K562 (cell line): ENCODE results near the gene EPHX1. TPM values are rescaled to one million over a fixed set of nuclear protein-coding genes. Genes with fewer than 3 reads are reported as not detected.

Experiments used
- ATAC-seq: fragments of 200-7000 bp; cut with Tn5 transposase; 3 replicates; pipeline ENCODE4 v1.9.1; 2020; ENCODE audit warnings: moderate library complexity
- BruUV-seq: library from RNA; stranded (reverse); fragments of 400-500 nt; replicated peaks from 2 replicates; lab custom pipeline; 2021; lab: Mats Ljungman, UMichigan
- CTCF ChIA-PET: fragments of 300-600 bp; formaldehyde crosslinking; extraction: SDS; loops from one replicate; lab custom pipeline; 2021; ENCODE audit warnings: low intra/inter-chr PET ratio; lab: Yijun Ruan, JAX
- POLR2A ChIA-PET: fragments of 300-600, 350-650 bp; sonication (Branson Sonifier 250); formaldehyde crosslinking; extraction: SDS; loops from one replicate; lab custom pipeline; 2021; ENCODE audit warnings: antibody characterized with exemption, inconsistent platforms; lab: Yijun Ruan, JAX
- DNase-seq, 4 experiments: peaks; one replicate each; pipeline versions ENCODE4 v3.0.0 to v3.0.0-alpha.2; 2011 to 2018; ENCODE audit warnings: low spot score in 3 of 4, mixed read lengths in 3 of 4; ENCODE audit errors: extremely low read depth in 1 of 4
- FAIRE-seq: peaks from 2 replicates; lab custom pipeline; 2011; peaks lifted over from hg19 to GRCh38; lab: Jason Lieb, UNC
- H2AFZ ChIP-seq: 2 replicates; pipeline ENCODE4 v1.6.0; 2011; ENCODE audit warnings: low read depth, low read length, control low read depth, inconsistent platforms
- H3K27ac ChIP-seq: fragments of 200-600 bp; 3 replicates; pipeline ENCODE4 v1.8.0; 2011; ENCODE audit warnings: low read depth, mild to moderate bottlenecking, control low read depth, inconsistent platforms, low read length, moderate library complexity, mixed read lengths; ENCODE audit errors: extremely low read depth
- H3K27me3 ChIP-seq, 2 experiments: fragments of 300-600 bp in 1 of 2; 2 replicates in 1 of 2; 3 replicates in 1 of 2; pipeline versions ENCODE4 v1.6.0 to v1.8.0; 2011; ENCODE audit warnings: inconsistent platforms in 2 of 2, low read length in 2 of 2, mild to moderate bottlenecking in 1 of 2, mixed read lengths in 1 of 2, moderate library complexity in 1 of 2; ENCODE audit not compliant: control insufficient read depth in 2 of 2, insufficient read depth in 2 of 2
- H3K36me3 ChIP-seq: fragments of 300-600 bp; 3 replicates; pipeline ENCODE4 v1.8.0; 2011; ENCODE audit warnings: mild to moderate bottlenecking, low read length, inconsistent platforms; ENCODE audit not compliant: control insufficient read depth, insufficient read depth
- H3K4me1 ChIP-seq, 2 experiments: fragments of 200-600 bp in 1 of 2; replicated peaks in 1 of 2; 2 replicates in 1 of 2; 3 replicates in 1 of 2; pipeline versions ENCODE4 v1.5.1 to v1.8.0; 2011; ENCODE audit warnings: inconsistent platforms in 2 of 2, low read length in 2 of 2, mild to moderate bottlenecking in 1 of 2, mixed read lengths in 1 of 2, moderate library complexity in 1 of 2; ENCODE audit not compliant: control insufficient read depth in 2 of 2, insufficient read depth in 2 of 2
- H3K4me2 ChIP-seq: 2 replicates; pipeline ENCODE4 v1.6.1; 2011; ENCODE audit warnings: low read length, control low read depth, inconsistent platforms, mixed read lengths; ENCODE audit not compliant: insufficient read depth
- H3K4me3 ChIP-seq: fragments of 200-600 bp; sonication (generic), shearing (Covaris generic); 2 replicates; pipeline ENCODE4 v1.5.1; 2016; ENCODE audit warnings: control low read depth, inconsistent platforms
- H3K79me2 ChIP-seq: fragments of 200-600 bp; 3 replicates; pipeline ENCODE4 v1.8.0; 2011; ENCODE audit warnings: low read length, inconsistent platforms; ENCODE audit not compliant: control insufficient read depth, insufficient read depth
- H3K9ac ChIP-seq, 2 experiments: 2 replicates each; pipeline versions ENCODE4 v1.6.0 to v1.6.1; 2011; ENCODE audit warnings: low read depth in 2 of 2, low read length in 2 of 2, control low read depth in 1 of 2, inconsistent platforms in 1 of 2, mild to moderate bottlenecking in 1 of 2, mixed read lengths in 1 of 2; ENCODE audit not compliant: insufficient read depth in 1 of 2
- H3K9me1 ChIP-seq: one replicate; pipeline ENCODE4 v1.6.0; 2011; ENCODE audit warnings: inconsistent platforms, mild to moderate bottlenecking, low read length, moderate library complexity; ENCODE audit not compliant: control insufficient read depth, insufficient read depth
- H3K9me3 ChIP-seq: replicated peaks from 2 replicates; pipeline ENCODE4 v1.5.1; 2011; ENCODE audit warnings: low read depth, low read length, inconsistent platforms; ENCODE audit not compliant: control insufficient read depth, insufficient read depth
- H4K20me1 ChIP-seq: replicated peaks from 2 replicates; pipeline ENCODE4 v1.6.1; 2011; ENCODE audit warnings: low read length, inconsistent platforms, mixed read lengths; ENCODE audit not compliant: control insufficient read depth, insufficient read depth
- ELF2 ChIP-seq: fragments of 250-450 bp; sonication (Bioruptor Pico); IDR thresholded peaks from 2 replicates; pipeline ENCODE4 v1.5.0; 2021; ENCODE audit warnings: mild to moderate bottlenecking
- MAFF ChIP-seq: IDR thresholded peaks from 2 replicates; pipeline ENCODE4 v1.6.1; 2012; ENCODE audit warnings: low read length, improper control_type of control experiment
- NR1H2 ChIP-seq: sonication (generic); formaldehyde crosslinking; IDR thresholded peaks from 2 replicates; pipeline ENCODE4 v1.4.0; 2020; ENCODE audit warnings: mild to moderate bottlenecking, missing genetic modification reagents
- RBFOX2 ChIP-seq: fragments of 200-400 bp; formaldehyde crosslinking; IDR thresholded peaks from 2 replicates; pipeline ENCODE4 v1.6.1; 2017; ENCODE audit warnings: low read depth, mild to moderate bottlenecking, low read length, moderate library complexity
- RBM22 ChIP-seq: fragments of 200-400 bp; formaldehyde crosslinking; IDR thresholded peaks from 2 replicates; pipeline ENCODE4 v1.6.1; 2018; ENCODE audit warnings: low read length, low read depth; ENCODE audit not compliant: poor library complexity, severe bottlenecking
- ZKSCAN3 ChIP-seq: fragments of 250-450 bp; sonication (Bioruptor Pico); IDR thresholded peaks from 2 replicates; pipeline ENCODE4 v1.4.0; 2020
- WGBS: fragments of 100-300 bp; shearing (Covaris generic); methylation state at CpG from one replicate; pipeline ENCODE4 v1.1.6; 2016; ENCODE audit warnings: low coverage, mixed read lengths; ENCODE audit not compliant: insufficient coverage; ENCODE audit errors: missing lambda C conversion rate; 5-methylcytosine and 5-hydroxymethylcytosine counted together
- in situ Hi-C: fragments of 300-500 bp; cut with MboI; formaldehyde crosslinking; loops from 4 replicates; pipeline ENCODE4 v1.15.0; 2018; ENCODE audit warnings: inconsistent platforms, mixed read lengths
- intact Hi-C: fragments of 100-400 bp; cut with micrococcal nuclease; formaldehyde crosslinking; loops from 2 replicates; pipeline ENCODE4 v1.14.2; 2022
- polyA plus RNA-seq, 8 experiments: library from polyadenylated mRNA; depleted of rRNA in 4 of 8; stranded (reverse) in 5 of 8; unstranded in 3 of 8; fragments of >200 nt; fragmentation: Nextera tagmentation in 2 of 8; fragmentation: Illumina TruSeq in 1 of 8; extraction: Ambion mirVana in 2 of 8; extraction: Trizol in 1 of 8; gene quantifications; 2 replicates each; pipeline versions ENCODE4 v1.2.1 to v1.2.3, GENCODE V29; 2011 to 2014; ENCODE audit warnings: inconsistent platforms in 1 of 8, missing spikeins in 1 of 8
- total RNA-seq, 7 experiments: library from RNA; depleted of rRNA in 6 of 7; stranded (reverse); fragments of >200 nt in 6 of 7; fragmentation: Illumina TruSeq in 2 of 7; extraction: Trizol in 2 of 7; gene quantifications; 2 replicates each; pipeline versions ENCODE4 v1.2.1 to v1.2.3, GENCODE V29; 2011 to 2021; ENCODE audit warnings: low replicate concordance in 1 of 7
- TF ChIP-seq, protein P1 (sequence below): sonication (generic); formaldehyde crosslinking; IDR thresholded peaks from 2 replicates; pipeline ENCODE4 v1.8.0; 2023; ENCODE audit warnings: mild to moderate bottlenecking, missing genetic modification reagents
- TF ChIP-seq, protein P2 (sequence below): fragments of 250-450 bp; sonication (Bioruptor Pico); IDR thresholded peaks from 2 replicates; pipeline ENCODE4 v1.6.1; 2021; ENCODE audit warnings: mild to moderate bottlenecking
- TF ChIP-seq, protein P3 (sequence below): sonication (generic); formaldehyde crosslinking; IDR thresholded peaks from 2 replicates; pipeline ENCODE4 v1.8.0; 2022; ENCODE audit warnings: missing genetic modification reagents, mild to moderate bottlenecking, moderate library complexity, borderline replicate concordance
- TF ChIP-seq, protein P4 (sequence below): fragments of 450-650 bp; IDR thresholded peaks from 2 replicates; pipeline ENCODE4 v1.6.1; 2014; ENCODE audit warnings: low read depth, mild to moderate bottlenecking, moderate library complexity, borderline replicate concordance

The EPHX1 gene
- total and polyA plus RNA-seq, 9 of the 15 experiments (the other 6 are each of a cell fraction or from before 2014, with no cell fraction given), result 0.21 to 27.0 (median 6.7) TPM

DNA sequence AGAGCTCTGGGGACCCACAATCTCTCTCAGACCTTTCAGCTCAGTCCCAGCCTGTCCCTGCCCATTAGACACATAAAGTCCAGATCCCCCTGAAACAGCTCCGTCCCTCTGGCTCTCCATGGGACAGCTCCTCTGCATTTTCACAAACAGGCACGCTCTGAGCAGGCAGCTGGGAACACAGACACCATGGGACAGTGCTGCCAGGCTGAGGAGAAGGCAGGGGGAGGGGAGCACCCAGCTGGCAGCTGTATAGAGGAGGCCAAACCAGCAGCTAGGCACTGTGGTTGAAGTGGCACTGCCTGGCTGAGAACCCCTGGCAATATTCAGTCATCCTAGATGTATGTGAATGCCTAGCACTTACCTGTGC, 70.3 kb downstream of the EPHX1 start:
- WGBS, result 79% methylated on average over 2 of the region's 2 CpGs
- Histone ChIP-seq H3K4me2 (peak overlapping the region; percentile 97), H3K36me3 (peaks cover 50% of the 10 kb centered on the region; the same call in 2 of the 3 replicates), H2AFZ (no peak overlapping the region), H4K20me1 (peaks cover 17% of the 10 kb centered on the region; the same call in 1 of the 2 replicates), H3K27ac (no peak overlapping the region), H3K4me3 (no peak overlapping the region), H3K79me2 (peaks cover 48% of the 10 kb centered on the region), H3K27me3 (no peaks in the 10 kb centered on the region), H3K4me1 (peaks cover 23 to 50% of the 10 kb centered on the region in 2 experiments; a peak in 4 of 5 replicates), H3K9me3 (no peaks in the 10 kb centered on the region), H3K9ac (peak overlapping the region; percentile 83 to 92; a peak in 2 of 4 replicates), H3K9me1 (peaks cover 6% of the 10 kb centered on the region)
- ATAC-seq (no peak), FAIRE-seq (no peak), DNase-seq (no peak)
- ChIA-PET POLR2A (interaction anchor here (0.5 to 4.1 kb wide), 7 partner anchors 9 to 117 kb away, joined by 3 to 37 read pairs (median 3); no protein-coding TSS in a partner anchor), CTCF (interaction anchor here (0.6 kb wide), 1 partner anchor 96 kb away, joined by 4 read pairs; no protein-coding TSS in a partner anchor)
- BruUV-seq, result no TSS peak
- intact Hi-C loops (loop anchor here (5.0 kb wide), 2 partner anchors 82 to 242 kb away; no protein-coding TSS in a partner anchor), in situ Hi-C loops (no loop called here)
- TF ChIP-seq NR1H2 (CRISPR knock-in tag) (no peak), MAFF (no peak), RBM22 (no peak), RBFOX2 (0 out of 2 replicates have a peak, but pooled peaks have one; percentile 30), ZKSCAN3 (CRISPR knock-in tag) (no peak), ELF2 (CRISPR knock-in tag) (no peak)
- TF ChIP-seq, protein P1, sequence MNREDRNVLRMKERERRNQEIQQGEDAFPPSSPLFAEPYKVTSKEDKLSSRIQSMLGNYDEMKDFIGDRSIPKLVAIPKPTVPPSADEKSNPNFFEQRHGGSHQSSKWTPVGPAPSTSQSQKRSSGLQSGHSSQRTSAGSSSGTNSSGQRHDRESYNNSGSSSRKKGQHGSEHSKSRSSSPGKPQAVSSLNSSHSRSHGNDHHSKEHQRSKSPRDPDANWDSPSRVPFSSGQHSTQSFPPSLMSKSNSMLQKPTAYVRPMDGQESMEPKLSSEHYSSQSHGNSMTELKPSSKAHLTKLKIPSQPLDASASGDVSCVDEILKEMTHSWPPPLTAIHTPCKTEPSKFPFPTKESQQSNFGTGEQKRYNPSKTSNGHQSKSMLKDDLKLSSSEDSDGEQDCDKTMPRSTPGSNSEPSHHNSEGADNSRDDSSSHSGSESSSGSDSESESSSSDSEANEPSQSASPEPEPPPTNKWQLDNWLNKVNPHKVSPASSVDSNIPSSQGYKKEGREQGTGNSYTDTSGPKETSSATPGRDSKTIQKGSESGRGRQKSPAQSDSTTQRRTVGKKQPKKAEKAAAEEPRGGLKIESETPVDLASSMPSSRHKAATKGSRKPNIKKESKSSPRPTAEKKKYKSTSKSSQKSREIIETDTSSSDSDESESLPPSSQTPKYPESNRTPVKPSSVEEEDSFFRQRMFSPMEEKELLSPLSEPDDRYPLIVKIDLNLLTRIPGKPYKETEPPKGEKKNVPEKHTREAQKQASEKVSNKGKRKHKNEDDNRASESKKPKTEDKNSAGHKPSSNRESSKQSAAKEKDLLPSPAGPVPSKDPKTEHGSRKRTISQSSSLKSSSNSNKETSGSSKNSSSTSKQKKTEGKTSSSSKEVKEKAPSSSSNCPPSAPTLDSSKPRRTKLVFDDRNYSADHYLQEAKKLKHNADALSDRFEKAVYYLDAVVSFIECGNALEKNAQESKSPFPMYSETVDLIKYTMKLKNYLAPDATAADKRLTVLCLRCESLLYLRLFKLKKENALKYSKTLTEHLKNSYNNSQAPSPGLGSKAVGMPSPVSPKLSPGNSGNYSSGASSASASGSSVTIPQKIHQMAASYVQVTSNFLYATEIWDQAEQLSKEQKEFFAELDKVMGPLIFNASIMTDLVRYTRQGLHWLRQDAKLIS (CRISPR knock-in tag), result no peak
- TF ChIP-seq, protein P2, sequence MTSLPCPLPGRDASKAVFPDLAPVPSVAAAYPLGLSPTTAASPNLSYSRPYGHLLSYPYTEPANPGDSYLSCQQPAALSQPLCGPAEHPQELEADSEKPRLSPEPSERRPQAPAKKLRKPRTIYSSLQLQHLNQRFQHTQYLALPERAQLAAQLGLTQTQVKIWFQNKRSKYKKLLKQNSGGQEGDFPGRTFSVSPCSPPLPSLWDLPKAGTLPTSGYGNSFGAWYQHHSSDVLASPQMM (CRISPR knock-in tag), result no peak
- TF ChIP-seq, protein P3, sequence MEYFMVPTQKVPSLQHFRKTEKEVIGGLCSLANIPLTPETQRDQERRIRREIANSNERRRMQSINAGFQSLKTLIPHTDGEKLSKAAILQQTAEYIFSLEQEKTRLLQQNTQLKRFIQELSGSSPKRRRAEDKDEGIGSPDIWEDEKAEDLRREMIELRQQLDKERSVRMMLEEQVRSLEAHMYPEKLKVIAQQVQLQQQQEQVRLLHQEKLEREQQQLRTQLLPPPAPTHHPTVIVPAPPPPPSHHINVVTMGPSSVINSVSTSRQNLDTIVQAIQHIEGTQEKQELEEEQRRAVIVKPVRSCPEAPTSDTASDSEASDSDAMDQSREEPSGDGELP (CRISPR knock-in tag), result peak; percentile 51; the same call in 1 of the 2 replicates
- TF ChIP-seq, protein P4, sequence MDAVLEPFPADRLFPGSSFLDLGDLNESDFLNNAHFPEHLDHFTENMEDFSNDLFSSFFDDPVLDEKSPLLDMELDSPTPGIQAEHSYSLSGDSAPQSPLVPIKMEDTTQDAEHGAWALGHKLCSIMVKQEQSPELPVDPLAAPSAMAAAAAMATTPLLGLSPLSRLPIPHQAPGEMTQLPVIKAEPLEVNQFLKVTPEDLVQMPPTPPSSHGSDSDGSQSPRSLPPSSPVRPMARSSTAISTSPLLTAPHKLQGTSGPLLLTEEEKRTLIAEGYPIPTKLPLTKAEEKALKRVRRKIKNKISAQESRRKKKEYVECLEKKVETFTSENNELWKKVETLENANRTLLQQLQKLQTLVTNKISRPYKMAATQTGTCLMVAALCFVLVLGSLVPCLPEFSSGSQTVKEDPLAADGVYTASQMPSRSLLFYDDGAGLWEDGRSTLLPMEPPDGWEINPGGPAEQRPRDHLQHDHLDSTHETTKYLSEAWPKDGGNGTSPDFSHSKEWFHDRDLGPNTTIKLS, result no peak
